ENCODE results near the gene TNPO1.

TNPO1 gene

GRCh38 chr5:72884892-72885291 lies 68.4 kb downstream of the TNPO1 start:
- DNase-seq (ENCODE audit: low read depth), result no peak
- no peak for TF ChIP-seq CTCF (IDR thresholded peaks at IDR 0.05; ENCODE audit: insufficient read depth, low read depth, low read length, missing control alignments)
- H3K4me3 ChIP-seq (ENCODE audit: low read depth, low read length), result no peak overlapping the region

GRCh38 chr5:72885824-72886223 lies 69.4 kb downstream of the TNPO1 start:
- TF ChIP-seq CTCF (IDR thresholded peaks at IDR 0.05; ENCODE audit: insufficient read depth, low read depth, low read length, missing control alignments), result no peak
- no peak overlapping the region for H3K4me3 ChIP-seq (ENCODE audit: low read depth, low read length)
- DNase-seq (ENCODE audit: low read depth), result no peak

GRCh38 chr5:72888595-72888994 lies 72.1 kb downstream of the TNPO1 start:
- no peak for DNase-seq (ENCODE audit: low read depth)
- no peak overlapping the region for H3K4me3 ChIP-seq (ENCODE audit: low read depth, low read length)
- TF ChIP-seq CTCF (IDR thresholded peaks at IDR 0.05; ENCODE audit: insufficient read depth, low read depth, low read length, missing control alignments), result no peak

GRCh38 chr5:72889324-72889723 lies 72.9 kb downstream of the TNPO1 start:
- DNase-seq (ENCODE audit: low read depth), result no peak
- H3K4me3 ChIP-seq (ENCODE audit: low read depth, low read length), result no peak overlapping the region
- TF ChIP-seq CTCF (IDR thresholded peaks at IDR 0.05; ENCODE audit: insufficient read depth, low read depth, low read length, missing control alignments), result no peak

- TF ChIP-seq CTCF (IDR thresholded peaks at IDR 0.05; ENCODE audit: insufficient read depth, low read depth, low read length, missing control alignments), result no peak
- DNase-seq (ENCODE audit: low read depth), result no peak
- H3K4me3 ChIP-seq (ENCODE audit: low read depth, low read length), result no peak overlapping the region
Measured at GRCh38 chr5:72892846-72893245, 76.4 kb downstream of the TNPO1 start.

GRCh38 chr5:72895758-72896157 lies 79.3 kb downstream of the TNPO1 start:
- no peak for DNase-seq (ENCODE audit: low read depth)
- no peak overlapping the region for H3K4me3 ChIP-seq (ENCODE audit: low read depth, low read length)
- no peak for TF ChIP-seq CTCF (IDR thresholded peaks at IDR 0.05; ENCODE audit: insufficient read depth, low read depth, low read length, missing control alignments)

GRCh38 chr5:72906806-72907205 lies 90.3 kb downstream of the TNPO1 start:
- no peak for DNase-seq (ENCODE audit: low read depth)
- TF ChIP-seq CTCF (IDR thresholded peaks at IDR 0.05; ENCODE audit: insufficient read depth, low read depth, low read length, missing control alignments), result no peak
- no peak overlapping the region for H3K4me3 ChIP-seq (ENCODE audit: low read depth, low read length)
